Suprapubic skin (tissue), 4 donors: ENCODE data around the gene TTC28. TPM values are rescaled to one million over a fixed set of nuclear protein-coding genes. Genes with fewer than 3 reads are reported as not detected.

Experiments
- DNase-seq, 2 donors: peaks; one replicate each; pipeline ENCODE4 v3.0.0-alpha.2; 2019; ENCODE audit warnings: low spot score in 2 of 2
- H3K27ac ChIP-seq: fragments of 200-600 bp; sonication (generic); one replicate; pipeline ENCODE4 v1.5.1; 2019
- H3K27me3 ChIP-seq: fragments of 200-600 bp; sonication (generic); one replicate; pipeline ENCODE4 v1.5.1; 2019
- H3K36me3 ChIP-seq: fragments of 200-600 bp; sonication (generic); one replicate; pipeline ENCODE4 v1.5.1; 2019
- H3K4me1 ChIP-seq: fragments of 200-600 bp; sonication (generic); one replicate; pipeline ENCODE4 v1.5.1; 2019
- H3K4me3 ChIP-seq: fragments of 200-600 bp; sonication (generic); one replicate; pipeline ENCODE4 v1.5.1; 2019; ENCODE audit warnings: mild to moderate bottlenecking
- H3K9me3 ChIP-seq: fragments of 200-600 bp; sonication (generic); one replicate; pipeline ENCODE4 v1.5.1; 2019
- EP300 ChIP-seq: sonication (generic); formaldehyde crosslinking; IDR thresholded peaks from one replicate; pipeline ENCODE4 v1.6.1; 2017; ENCODE audit warnings: antibody characterized with exemption
- POLR2A ChIP-seq, 2 donors: fragments of 450-650 bp; IDR thresholded peaks; one replicate each; pipeline ENCODE4 v1.6.1; 2017; ENCODE audit warnings: antibody characterized with exemption in 2 of 2, mild to moderate bottlenecking in 2 of 2, moderate library complexity in 2 of 2
- POLR2AphosphoS5 ChIP-seq, 3 donors: sonication (generic); formaldehyde crosslinking; IDR thresholded peaks; one replicate each; pipeline ENCODE4 v1.6.1; 2017; ENCODE audit warnings: antibody characterized with exemption in 3 of 3
- WGBS: methylation state at CpG from one replicate; pipeline ENCODE4 v1.1.5; 2018; 5-methylcytosine and 5-hydroxymethylcytosine counted together
- total RNA-seq, 4 donors: library from RNA; depleted of rRNA; stranded (reverse); fragments of >200 nt; gene quantifications; one replicate each; pipeline ENCODE4 v1.1.0, GENCODE V29; 2016
- TF ChIP-seq, protein P1 (sequence below), 2 donors: fragments of 200-600 bp in 1 of 2; fragments of 450-650 bp in 1 of 2; sonication (generic) in 1 of 2; IDR thresholded peaks; one replicate each; pipeline ENCODE4 v1.5.1; 2016 to 2019; ENCODE audit warnings: antibody characterized with exemption in 2 of 2, mild to moderate bottlenecking in 1 of 2, moderate library complexity in 1 of 2

Gene TTC28
- total RNA-seq, 4 donors from 2014 or later = 8.1 to 23.1 (median 11.7) TPM

DNA sequence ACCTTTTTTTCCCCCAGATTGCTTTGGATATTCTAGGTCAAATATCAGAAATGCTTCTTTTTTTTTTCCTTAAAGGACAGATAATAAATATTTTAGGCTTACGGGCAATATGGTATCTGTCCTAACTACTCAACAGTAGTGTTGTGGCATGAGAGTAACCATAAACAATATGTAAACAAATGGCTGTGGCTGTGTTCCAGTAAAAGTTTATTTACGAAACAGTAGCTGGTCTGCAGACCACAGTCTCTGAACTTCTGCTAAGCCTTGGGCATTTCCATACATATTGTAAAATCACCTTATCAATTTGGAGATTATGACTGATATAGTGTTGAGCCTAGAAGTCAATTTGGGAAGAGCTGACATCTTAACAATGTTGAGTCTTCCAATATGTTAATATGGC, 621.6 kb downstream of the TTC28 start:
- DNase-seq = no peak
- Histone ChIP-seq H3K9me3 (no peaks in the 10 kb centered on the region), H3K27ac (no peak overlapping the region), H3K27me3 (no peaks in the 10 kb centered on the region), H3K36me3 (no peaks in the 10 kb centered on the region), H3K4me1 (no peaks in the 10 kb centered on the region), H3K4me3 (no peak overlapping the region)
- WGBS = 93% methylated on average over 2 of the region's 2 CpGs
- TF ChIP-seq POLR2A (IDR thresholded peaks at IDR 0.05) (no peak), EP300 (no peak), POLR2AphosphoS5 (IDR thresholded peaks at IDR 0.05) (no peak)
- TF ChIP-seq, protein P1, sequence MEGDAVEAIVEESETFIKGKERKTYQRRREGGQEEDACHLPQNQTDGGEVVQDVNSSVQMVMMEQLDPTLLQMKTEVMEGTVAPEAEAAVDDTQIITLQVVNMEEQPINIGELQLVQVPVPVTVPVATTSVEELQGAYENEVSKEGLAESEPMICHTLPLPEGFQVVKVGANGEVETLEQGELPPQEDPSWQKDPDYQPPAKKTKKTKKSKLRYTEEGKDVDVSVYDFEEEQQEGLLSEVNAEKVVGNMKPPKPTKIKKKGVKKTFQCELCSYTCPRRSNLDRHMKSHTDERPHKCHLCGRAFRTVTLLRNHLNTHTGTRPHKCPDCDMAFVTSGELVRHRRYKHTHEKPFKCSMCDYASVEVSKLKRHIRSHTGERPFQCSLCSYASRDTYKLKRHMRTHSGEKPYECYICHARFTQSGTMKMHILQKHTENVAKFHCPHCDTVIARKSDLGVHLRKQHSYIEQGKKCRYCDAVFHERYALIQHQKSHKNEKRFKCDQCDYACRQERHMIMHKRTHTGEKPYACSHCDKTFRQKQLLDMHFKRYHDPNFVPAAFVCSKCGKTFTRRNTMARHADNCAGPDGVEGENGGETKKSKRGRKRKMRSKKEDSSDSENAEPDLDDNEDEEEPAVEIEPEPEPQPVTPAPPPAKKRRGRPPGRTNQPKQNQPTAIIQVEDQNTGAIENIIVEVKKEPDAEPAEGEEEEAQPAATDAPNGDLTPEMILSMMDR (IDR thresholded peaks at IDR 0.05) = no peak

DNA sequence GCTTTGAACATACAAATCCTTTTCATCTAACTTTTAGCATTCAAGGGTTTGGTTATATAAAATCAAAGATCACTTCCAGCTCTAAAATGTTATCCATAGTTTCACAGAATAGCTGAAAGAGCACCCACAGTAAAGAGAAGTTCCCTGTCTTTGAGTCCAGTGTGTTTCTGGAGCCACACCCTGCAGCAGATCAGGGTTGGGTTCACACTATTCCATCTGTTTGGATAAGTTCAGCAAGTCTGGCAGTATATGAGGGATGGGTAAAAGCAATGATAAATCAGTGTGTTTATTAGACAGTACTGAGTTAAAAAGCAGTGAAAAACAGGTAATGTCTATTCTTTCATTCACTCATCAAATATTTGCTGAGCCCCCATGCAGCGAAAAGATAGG, 624.8 kb downstream of the TTC28 start:
- Histone ChIP-seq H3K27me3 (no peaks in the 10 kb centered on the region), H3K36me3 (no peaks in the 10 kb centered on the region), H3K27ac (no peak overlapping the region), H3K9me3 (no peaks in the 10 kb centered on the region), H3K4me3 (no peak overlapping the region), H3K4me1 (no peaks in the 10 kb centered on the region)
- WGBS = 100% methylated on average over 1 of the region's 1 CpG
- no peak for TF ChIP-seq POLR2A (IDR thresholded peaks at IDR 0.05)
- TF ChIP-seq POLR2AphosphoS5 (IDR thresholded peaks at IDR 0.05) = no peak
- TF ChIP-seq, protein P1 (IDR thresholded peaks at IDR 0.05) = no peak
- no peak for TF ChIP-seq EP300
- no peak for DNase-seq

- H3K27me3 ChIP-seq = no peaks in the 10 kb centered on the region
- no peaks in the 10 kb centered on the region for H3K9me3 ChIP-seq
- no peaks in the 10 kb centered on the region for H3K4me1 ChIP-seq
- no peak overlapping the region for H3K27ac ChIP-seq
- DNase-seq = no peak
- WGBS = 74% methylated on average over 6 of the region's 6 CpGs
- no peak for TF ChIP-seq POLR2A (IDR thresholded peaks at IDR 0.05)
- no peak for TF ChIP-seq POLR2AphosphoS5 (IDR thresholded peaks at IDR 0.05)
- no peak for TF ChIP-seq EP300
- TF ChIP-seq, protein P1 (IDR thresholded peaks at IDR 0.05) = no peak
- H3K4me3 ChIP-seq = no peak overlapping the region
- no peaks in the 10 kb centered on the region for H3K36me3 ChIP-seq
Observed at GRCh38 chr22:28053896-28054818, 625.5 kb downstream of the TTC28 start.

GRCh38 chr22:28052825-28053269, 626.8 kb downstream of the TTC28 start:
- Histone ChIP-seq H3K9me3 (no peaks in the 10 kb centered on the region), H3K4me3 (no peak overlapping the region), H3K27ac (no peak overlapping the region), H3K36me3 (no peaks in the 10 kb centered on the region), H3K27me3 (no peaks in the 10 kb centered on the region), H3K4me1 (peaks cover 5% of the 10 kb centered on the region)
- TF ChIP-seq, protein P1 (IDR thresholded peaks at IDR 0.05) = no peak
- TF ChIP-seq POLR2AphosphoS5 (IDR thresholded peaks at IDR 0.05) (no peak), POLR2A (IDR thresholded peaks at IDR 0.05) (no peak), EP300 (no peak)
- 91% methylated on average over 9 of the region's 9 CpGs for WGBS
- no peak for DNase-seq

DNA sequence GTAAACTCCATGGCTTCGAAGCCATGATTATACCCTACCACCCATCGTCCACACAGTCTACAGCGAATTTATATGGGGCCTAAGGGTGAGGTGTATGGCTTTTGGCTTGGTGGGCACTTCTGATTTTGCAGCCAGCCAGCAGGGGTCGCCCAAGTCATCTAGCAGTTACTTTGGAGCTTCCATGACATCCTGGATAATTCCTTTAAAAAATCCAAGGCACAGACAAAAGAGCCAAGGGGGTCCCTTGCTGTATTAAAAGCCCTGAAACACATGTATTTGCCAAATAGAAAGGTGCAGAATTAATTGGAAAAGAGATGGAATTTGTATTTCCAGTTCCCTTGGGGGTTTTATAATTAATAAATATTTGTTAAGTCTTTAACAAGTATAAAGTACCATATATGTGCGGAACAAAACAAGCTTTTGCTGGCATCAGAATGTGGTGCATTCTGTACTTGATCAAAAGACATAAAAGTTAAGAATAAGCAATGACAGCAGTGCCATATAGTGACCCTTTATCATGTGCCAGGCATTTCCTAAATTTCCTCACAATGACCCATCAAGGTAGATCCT, 627.8 kb downstream of the TTC28 start:
- Histone ChIP-seq H3K9me3 (no peaks in the 10 kb centered on the region), H3K27me3 (no peaks in the 10 kb centered on the region), H3K36me3 (no peaks in the 10 kb centered on the region), H3K4me1 (peaks cover 6% of the 10 kb centered on the region), H3K27ac (no peak overlapping the region), H3K4me3 (no peak overlapping the region)
- no peak for DNase-seq
- 66% methylated on average over 5 of the region's 5 CpGs for WGBS
- TF ChIP-seq, protein P1 (IDR thresholded peaks at IDR 0.05) = peak; percentile 72 to 73
- TF ChIP-seq POLR2AphosphoS5 (IDR thresholded peaks at IDR 0.05) = no peak
- TF ChIP-seq POLR2A (IDR thresholded peaks at IDR 0.05) = no peak
